IMR-90 (cell line): ENCODE measurements around the gene KMT2A. TPM values are rescaled to one million over a fixed set of nuclear protein-coding genes. Genes with fewer than 3 reads are reported as not detected.

Experiments used
- ATAC-seq: fragments of 200-7000 bp; cut with Tn5 transposase; 2 replicates; pipeline ENCODE4 v1.9.1; 2020; ENCODE audit warnings: low read depth, mild to moderate bottlenecking, moderate library complexity
- BruUV-seq: library from RNA; stranded (reverse); fragments of 400-500 nt; replicated peaks from 2 replicates; lab custom pipeline; 2021; lab: Mats Ljungman, UMichigan
- CTCF ChIA-PET: fragments of 300-600 bp; formaldehyde crosslinking; extraction: SDS; loops from one replicate; lab custom pipeline; 2021; ENCODE audit warnings: antibody characterized with exemption; lab: Yijun Ruan, JAX
- POLR2A ChIA-PET: fragments of 300-600 bp; sonication (Branson Sonifier 250); formaldehyde crosslinking; loops from one replicate; lab custom pipeline; 2022; ENCODE audit warnings: antibody characterized with exemption; ENCODE audit not compliant: unreplicated experiment; lab: Charles Lee
- DNase-seq: peaks from one replicate; pipeline ENCODE4 v3.0.0; 2013
- H2AFZ ChIP-seq: replicated peaks from 2 replicates; pipeline ENCODE3; 2013; ENCODE audit warnings: low read length, mild to moderate bottlenecking; ENCODE audit not compliant: poor library complexity
- H2AK5ac ChIP-seq: 2 replicates; pipeline ENCODE4 v1.6.1; 2013; ENCODE audit warnings: low read depth, low read length, inconsistent platforms
- H2AK9ac ChIP-seq: replicated peaks from 2 replicates; pipeline ENCODE3; 2013; ENCODE audit warnings: mild to moderate bottlenecking, low read depth, low read length, moderate library complexity; ENCODE audit not compliant: poor library complexity
- H2BK120ac ChIP-seq: 2 replicates; pipeline ENCODE4 v1.6.1; 2013; ENCODE audit warnings: low read depth, low read length, inconsistent platforms
- H2BK15ac ChIP-seq: 3 replicates; pipeline ENCODE4 v1.6.1; 2013; ENCODE audit warnings: low read depth, low read length, inconsistent platforms
- H2BK20ac ChIP-seq: 2 replicates; pipeline ENCODE4 v1.6.1; 2013; ENCODE audit warnings: low read depth, mild to moderate bottlenecking, inconsistent platforms, low read length, moderate library complexity
- H2BK5ac ChIP-seq: 2 replicates; pipeline ENCODE4 v1.6.1; 2013; ENCODE audit warnings: mild to moderate bottlenecking, low read depth, low read length, inconsistent platforms; ENCODE audit not compliant: poor library complexity, severe bottlenecking
- H3K14ac ChIP-seq: replicated peaks from 2 replicates; pipeline ENCODE4 v1.6.1; 2013; ENCODE audit warnings: low read depth, low read length, inconsistent platforms
- H3K18ac ChIP-seq: 2 replicates; pipeline ENCODE4 v1.6.1; 2013; ENCODE audit warnings: low read depth, low read length, control low read depth
- H3K23ac ChIP-seq: 2 replicates; pipeline ENCODE4 v1.6.1; 2013; ENCODE audit warnings: low read depth, low read length, inconsistent platforms
- H3K27ac ChIP-seq: 2 replicates; pipeline ENCODE4 v1.5.1; 2013; ENCODE audit warnings: mild to moderate bottlenecking, control low read depth, low read length; ENCODE audit not compliant: insufficient read depth
- H3K27me3 ChIP-seq: 2 replicates; pipeline ENCODE4 v1.6.1; 2013; ENCODE audit warnings: low read length; ENCODE audit not compliant: control insufficient read depth, insufficient read depth
- H3K36me3 ChIP-seq: 2 replicates; pipeline ENCODE4 v1.6.1; 2013; ENCODE audit warnings: low read length, mixed read lengths; ENCODE audit not compliant: control insufficient read depth, insufficient read depth
- H3K4ac ChIP-seq: 2 replicates; pipeline ENCODE4 v1.6.1; 2013; ENCODE audit warnings: low read depth, low read length, inconsistent platforms
- H3K4me1 ChIP-seq: 2 replicates; pipeline ENCODE4 v1.6.1; 2013; ENCODE audit warnings: low read length, mixed read lengths; ENCODE audit not compliant: control insufficient read depth, insufficient read depth
- H3K4me2 ChIP-seq: 2 replicates; pipeline ENCODE4 v1.6.1; 2013; ENCODE audit warnings: low read depth, mild to moderate bottlenecking, control low read depth, low read length, moderate library complexity
- H3K4me3 ChIP-seq: 2 replicates; pipeline ENCODE4 v1.5.1; 2013; ENCODE audit warnings: low read depth, mild to moderate bottlenecking, control low read depth, low read length, moderate library complexity; ENCODE audit not compliant: insufficient read depth
- H3K56ac ChIP-seq: 2 replicates; pipeline ENCODE4 v1.6.1; 2013; ENCODE audit warnings: low read length, inconsistent platforms; ENCODE audit not compliant: insufficient read depth; ENCODE audit errors: extremely low read depth
- H3K79me1 ChIP-seq, 2 experiments: 2 replicates each; pipeline ENCODE4 v1.6.1; 2013; ENCODE audit warnings: low read length in 2 of 2, inconsistent platforms in 1 of 2, low read depth in 1 of 2
- H3K9ac ChIP-seq: 2 replicates; pipeline ENCODE4 v1.6.1; 2013; ENCODE audit warnings: low read depth, low read length, control low read depth
- H3K9me1 ChIP-seq: 2 replicates; pipeline ENCODE4 v1.6.1; 2013; ENCODE audit warnings: low read length, inconsistent platforms; ENCODE audit not compliant: insufficient read depth
- H3K9me3 ChIP-seq: 2 replicates; pipeline ENCODE4 v1.6.1; 2013; ENCODE audit warnings: low read length; ENCODE audit not compliant: control insufficient read depth, insufficient read depth
- H4K20me1 ChIP-seq: 2 replicates; pipeline ENCODE4 v1.6.1; 2013; ENCODE audit warnings: low read length, inconsistent platforms; ENCODE audit not compliant: insufficient read depth
- H4K5ac ChIP-seq: 2 replicates; pipeline ENCODE4 v1.6.1; 2013; ENCODE audit warnings: mild to moderate bottlenecking, low read depth, low read length, control low read depth
- H4K8ac ChIP-seq, 2 experiments: 2 replicates each; pipeline ENCODE4 v1.6.1; 2013; ENCODE audit warnings: low read depth in 2 of 2, low read length in 2 of 2, control low read depth in 1 of 2, inconsistent platforms in 1 of 2
- H4K91ac ChIP-seq: 2 replicates; pipeline ENCODE4 v1.6.1; 2013; ENCODE audit warnings: low read depth, low read length, inconsistent platforms; ENCODE audit not compliant: insufficient read depth
- BHLHE40 ChIP-seq: fragments of 150-350 bp; IDR thresholded peaks from 2 replicates; pipeline ENCODE4 v1.6.1; 2016; ENCODE audit warnings: mild to moderate bottlenecking, low read depth, low read length
- CEBPB ChIP-seq: IDR thresholded peaks from 2 replicates; pipeline ENCODE4 v1.6.1; 2012; ENCODE audit warnings: low read depth, low read length, improper control_type of control experiment
- CHD1 ChIP-seq: IDR thresholded peaks from 2 replicates; pipeline ENCODE4 v1.6.1; 2012; ENCODE audit warnings: low read depth, low read length, improper control_type of control experiment
- FOS ChIP-seq: fragments of 150-350 bp; IDR thresholded peaks from 2 replicates; pipeline ENCODE4 v1.6.1; 2016; ENCODE audit warnings: low read depth, low read length
- MAFK ChIP-seq: IDR thresholded peaks from 2 replicates; pipeline ENCODE4 v1.6.1; 2012; ENCODE audit warnings: low read depth, low read length, improper control_type of control experiment
- MAZ ChIP-seq: IDR thresholded peaks from 2 replicates; pipeline ENCODE4 v1.6.1; 2012; ENCODE audit warnings: low read depth, mild to moderate bottlenecking, low read length, improper control_type of control experiment, moderate library complexity, borderline replicate concordance
- MXI1 ChIP-seq: IDR thresholded peaks from 2 replicates; pipeline ENCODE4 v1.6.1; 2012; ENCODE audit warnings: low read depth, mild to moderate bottlenecking, low read length, moderate library complexity, borderline replicate concordance
- NFE2L2 ChIP-seq: fragments of 150-350 bp; IDR thresholded peaks from 2 replicates; pipeline ENCODE4 v1.6.1; 2016; ENCODE audit warnings: low read depth, mild to moderate bottlenecking, low read length
- RAD21 ChIP-seq: IDR thresholded peaks from 2 replicates; pipeline ENCODE4 v1.6.1; 2012; ENCODE audit warnings: low read length, improper control_type of control experiment
- SMC3 ChIP-seq: fragments of 150-350 bp; IDR thresholded peaks from 2 replicates; pipeline ENCODE4 v1.6.1; 2016; ENCODE audit warnings: low read depth, mild to moderate bottlenecking, antibody characterized with exemption, low read length, moderate library complexity
- WGBS, 2 experiments: methylation state at CpG; one replicate each; pipeline versions ENCODE4 v1.1.5 to v1.1.7; 2013; ENCODE audit warnings: missing lambda C conversion rate in 2 of 2; ENCODE audit not compliant: insufficient read length in 1 of 2; ENCODE audit errors: extremely low coverage in 2 of 2; 5-methylcytosine and 5-hydroxymethylcytosine counted together
- dilution Hi-C: fragments of 300-500 bp; cut with HindIII; formaldehyde crosslinking; loops from one replicate; pipeline ENCODE4 v1.14.3; 2018; ENCODE audit warnings: low sequenced_read_pairs; ENCODE audit not compliant: unreplicated experiment
- in situ Hi-C: fragments of 300-500 bp; cut with MboI; formaldehyde crosslinking; loops from 3 replicates; pipeline ENCODE4 v1.14.3; 2019; ENCODE audit warnings: low sequenced_read_pairs, inconsistent platforms, mixed read lengths
- intact Hi-C: fragments of 100-400 bp; cut with micrococcal nuclease; formaldehyde crosslinking; loops from 2 replicates; pipeline ENCODE4 v1.10.0; 2022
- polyA plus RNA-seq, 3 experiments: library from polyadenylated mRNA; depleted of rRNA; stranded (reverse); fragments of >200 nt; gene quantifications; 2 replicates each; pipeline ENCODE4 v1.2.3, GENCODE V29; 2012; ENCODE audit warnings: low replicate concordance in 1 of 3
- total RNA-seq: library from RNA; depleted of rRNA; stranded (reverse); fragments of >200 nt; gene quantifications from 2 replicates; pipeline ENCODE4 v1.2.3, GENCODE V29; 2012
- TF ChIP-seq, protein P1 (sequence below): conservative IDR thresholded peaks from 2 replicates; pipeline ENCODE4 v1.5.1; 2012; ENCODE audit warnings: mild to moderate bottlenecking, low read depth, low read length, improper control_type of control experiment
- TF ChIP-seq, protein P2 (sequence below): fragments of 150-350 bp; IDR thresholded peaks from 2 replicates; pipeline ENCODE4 v1.6.1; 2017; ENCODE audit warnings: mild to moderate bottlenecking, antibody characterized with exemption, low read length, low read depth

KMT2A gene
- total and polyA plus RNA-seq, 2 of the 4 experiments (the other 2 are of a cell fraction): 18.2 to 21.1 TPM

- TF ChIP-seq SMC3: no peak
These were observed 26.1 kb upstream of the KMT2A start (continued) for GRCh38 chr11:118410055-118410745.

- POLR2A ChIA-PET: interaction anchor here (0.6 kb wide), 1 partner anchor 27 kb away, joined by 5 read pairs; no protein-coding TSS in a partner anchor
- Histone ChIP-seq H2BK5ac (no peak overlapping the region), H2AFZ (no peak overlapping the region), H3K9ac (no peak overlapping the region), H3K14ac (no peak overlapping the region), H2AK9ac (no peak overlapping the region), H3K27me3 (no peaks in the 10 kb centered on the region), H4K5ac (no peak overlapping the region), H3K36me3 (peaks cover 14% of the 10 kb centered on the region), H4K8ac (no peak overlapping the region), H2BK20ac (no peak overlapping the region), H4K20me1 (peaks cover 6% of the 10 kb centered on the region; the same call in 1 of the 2 replicates), H3K4ac (no peak overlapping the region), H2AK5ac (no peak overlapping the region), H3K4me2 (no peak overlapping the region), H3K79me1 (peaks cover 32 to 35% of the 10 kb centered on the region in 2 experiments), H3K4me1 (peaks cover 1% of the 10 kb centered on the region; the same call in 1 of the 2 replicates), H3K4me3 (no peak overlapping the region), H3K9me1 (no peaks in the 10 kb centered on the region; the same call in 1 of the 2 replicates), H3K56ac (no peak overlapping the region), H2BK120ac (no peak overlapping the region), H3K18ac (no peak overlapping the region), H4K91ac (no peak overlapping the region), H3K23ac (no peak overlapping the region), H3K9me3 (no peaks in the 10 kb centered on the region), H3K27ac (no peak overlapping the region), H2BK15ac (no peak overlapping the region)
- ATAC-seq (no peak), DNase-seq (no peak)
- CTCF ChIA-PET: interaction anchor here (0.7 kb wide), 1 partner anchor 131 kb away, joined by 3 read pairs; no protein-coding TSS in a partner anchor
- dilution Hi-C loops: no loop called here
- no TSS peak for BruUV-seq
- in situ Hi-C loops: no loop called here
- intact Hi-C loops: no loop called here
- no CpG with 5 or more reads among the region's 4 CpGs for WGBS, 2 experiments
- TF ChIP-seq FOS (no peak), MXI1 (no peak), NFE2L2 (no peak), BHLHE40 (no peak), SMC3 (no peak), CHD1 (no peak), RAD21 (no peak), MAZ (no peak), MAFK (no peak), CEBPB (no peak)
- TF ChIP-seq, protein P1, sequence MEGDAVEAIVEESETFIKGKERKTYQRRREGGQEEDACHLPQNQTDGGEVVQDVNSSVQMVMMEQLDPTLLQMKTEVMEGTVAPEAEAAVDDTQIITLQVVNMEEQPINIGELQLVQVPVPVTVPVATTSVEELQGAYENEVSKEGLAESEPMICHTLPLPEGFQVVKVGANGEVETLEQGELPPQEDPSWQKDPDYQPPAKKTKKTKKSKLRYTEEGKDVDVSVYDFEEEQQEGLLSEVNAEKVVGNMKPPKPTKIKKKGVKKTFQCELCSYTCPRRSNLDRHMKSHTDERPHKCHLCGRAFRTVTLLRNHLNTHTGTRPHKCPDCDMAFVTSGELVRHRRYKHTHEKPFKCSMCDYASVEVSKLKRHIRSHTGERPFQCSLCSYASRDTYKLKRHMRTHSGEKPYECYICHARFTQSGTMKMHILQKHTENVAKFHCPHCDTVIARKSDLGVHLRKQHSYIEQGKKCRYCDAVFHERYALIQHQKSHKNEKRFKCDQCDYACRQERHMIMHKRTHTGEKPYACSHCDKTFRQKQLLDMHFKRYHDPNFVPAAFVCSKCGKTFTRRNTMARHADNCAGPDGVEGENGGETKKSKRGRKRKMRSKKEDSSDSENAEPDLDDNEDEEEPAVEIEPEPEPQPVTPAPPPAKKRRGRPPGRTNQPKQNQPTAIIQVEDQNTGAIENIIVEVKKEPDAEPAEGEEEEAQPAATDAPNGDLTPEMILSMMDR: no peak
- TF ChIP-seq, protein P2, sequence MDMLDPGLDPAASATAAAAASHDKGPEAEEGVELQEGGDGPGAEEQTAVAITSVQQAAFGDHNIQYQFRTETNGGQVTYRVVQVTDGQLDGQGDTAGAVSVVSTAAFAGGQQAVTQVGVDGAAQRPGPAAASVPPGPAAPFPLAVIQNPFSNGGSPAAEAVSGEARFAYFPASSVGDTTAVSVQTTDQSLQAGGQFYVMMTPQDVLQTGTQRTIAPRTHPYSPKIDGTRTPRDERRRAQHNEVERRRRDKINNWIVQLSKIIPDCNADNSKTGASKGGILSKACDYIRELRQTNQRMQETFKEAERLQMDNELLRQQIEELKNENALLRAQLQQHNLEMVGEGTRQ: no peak
These were observed 24.8 kb upstream of the KMT2A start for GRCh38 chr11:118411530-118411929.
